Uterus (tissue), 2 donors: ENCODE data around the gene SET.

ENCODE experiments used
- POLR2A ChIP-seq, 2 donors: fragments of 450-650 bp; IDR thresholded peaks; one replicate each; pipeline ENCODE4 v1.6.1; 2016; ENCODE audit warnings: antibody characterized with exemption in 2 of 2, mild to moderate bottlenecking in 1 of 2, moderate library complexity in 1 of 2
- TF ChIP-seq, protein P1 (sequence below), 4 experiments: fragments of 200-600 bp in 2 of 4; fragments of 450-650 bp in 2 of 4; sonication (generic) in 2 of 4; IDR thresholded peaks; one replicate each; pipeline ENCODE4 v1.5.1; 2016 to 2019; ENCODE audit warnings: antibody characterized with exemption in 4 of 4, mild to moderate bottlenecking in 2 of 4, moderate library complexity in 1 of 4

DNA sequence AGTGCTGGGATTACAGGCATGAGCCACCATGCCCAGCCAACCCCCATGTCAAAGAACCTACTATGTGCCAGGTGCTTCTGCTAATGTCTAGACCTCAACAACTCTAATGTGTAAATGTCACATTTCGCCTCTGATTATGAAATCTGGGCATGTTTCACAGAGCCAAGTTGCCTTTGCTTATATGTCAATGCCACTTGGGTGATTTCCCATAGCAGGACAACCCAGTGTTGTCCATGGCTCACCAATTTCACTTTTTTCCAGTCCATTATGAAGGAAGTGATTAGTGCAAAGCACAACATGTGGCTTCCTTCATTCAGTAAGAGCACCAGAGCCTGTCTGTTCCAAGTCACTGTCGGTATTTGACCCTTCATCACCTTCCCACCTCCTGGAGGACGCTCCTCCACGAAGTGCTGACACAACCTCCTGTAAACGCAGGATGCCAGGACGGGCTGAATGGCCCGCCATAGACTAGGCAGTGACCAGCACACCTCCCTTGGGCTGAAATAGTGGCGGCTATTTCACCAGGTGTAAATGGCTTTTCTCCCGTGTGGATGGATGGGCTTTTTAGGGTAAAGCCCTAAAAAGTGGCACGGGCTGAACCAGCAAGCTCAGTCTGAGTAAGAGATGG is 12.3 kb downstream of the SET start:
- TF ChIP-seq, protein P1, sequence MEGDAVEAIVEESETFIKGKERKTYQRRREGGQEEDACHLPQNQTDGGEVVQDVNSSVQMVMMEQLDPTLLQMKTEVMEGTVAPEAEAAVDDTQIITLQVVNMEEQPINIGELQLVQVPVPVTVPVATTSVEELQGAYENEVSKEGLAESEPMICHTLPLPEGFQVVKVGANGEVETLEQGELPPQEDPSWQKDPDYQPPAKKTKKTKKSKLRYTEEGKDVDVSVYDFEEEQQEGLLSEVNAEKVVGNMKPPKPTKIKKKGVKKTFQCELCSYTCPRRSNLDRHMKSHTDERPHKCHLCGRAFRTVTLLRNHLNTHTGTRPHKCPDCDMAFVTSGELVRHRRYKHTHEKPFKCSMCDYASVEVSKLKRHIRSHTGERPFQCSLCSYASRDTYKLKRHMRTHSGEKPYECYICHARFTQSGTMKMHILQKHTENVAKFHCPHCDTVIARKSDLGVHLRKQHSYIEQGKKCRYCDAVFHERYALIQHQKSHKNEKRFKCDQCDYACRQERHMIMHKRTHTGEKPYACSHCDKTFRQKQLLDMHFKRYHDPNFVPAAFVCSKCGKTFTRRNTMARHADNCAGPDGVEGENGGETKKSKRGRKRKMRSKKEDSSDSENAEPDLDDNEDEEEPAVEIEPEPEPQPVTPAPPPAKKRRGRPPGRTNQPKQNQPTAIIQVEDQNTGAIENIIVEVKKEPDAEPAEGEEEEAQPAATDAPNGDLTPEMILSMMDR (IDR thresholded peaks at IDR 0.05) = no peak
- no peak for TF ChIP-seq POLR2A (IDR thresholded peaks at IDR 0.05)
